OCI-LY7 (cell line): ENCODE measurements around the gene NCOA5. TPM values are rescaled to one million over a fixed set of nuclear protein-coding genes. Genes with fewer than 3 reads are reported as not detected.

Source experiments
- BruUV-seq: library from RNA; stranded (reverse); fragments of 400-500 nt; replicated peaks from 2 replicates; lab custom pipeline; 2021; lab: Mats Ljungman, UMichigan
- CTCF ChIA-PET: fragments of 300-600 bp; sonication (Branson Sonifier 250); formaldehyde crosslinking; loops from one replicate; lab custom pipeline; 2022; ENCODE audit warnings: antibody characterized with exemption; ENCODE audit not compliant: unreplicated experiment; lab: Charles Lee
- POLR2A ChIA-PET: fragments of 300-600 bp; sonication (Branson Sonifier 250); formaldehyde crosslinking; loops from one replicate; lab custom pipeline; 2022; ENCODE audit warnings: antibody characterized with exemption; lab: Charles Lee
- DNase-seq: peaks from one replicate; pipeline ENCODE4 v3.0.0-alpha.2; 2015; ENCODE audit warnings: low spot score
- H2AFZ ChIP-seq: fragments of 200-600 bp; sonication (generic), shearing (Covaris generic); 2 replicates; pipeline ENCODE4 v1.6.1; 2014; ENCODE audit warnings: mild to moderate bottlenecking, antibody characterized with exemption, low read length, moderate library complexity
- H3K27ac ChIP-seq: fragments of 200-600 bp; sonication (generic); 2 replicates; pipeline ENCODE4 v1.5.1; 2014; ENCODE audit warnings: mixed run types, low read depth, mild to moderate bottlenecking, moderate library complexity, low read length, inconsistent platforms; ENCODE audit not compliant: poor library complexity, severe bottlenecking
- H3K36me3 ChIP-seq: fragments of 200-600 bp; sonication (generic); 2 replicates; pipeline ENCODE4 v1.6.1; 2014; ENCODE audit warnings: mild to moderate bottlenecking, antibody characterized with exemption, low read length, moderate library complexity, mixed read lengths; ENCODE audit not compliant: insufficient read depth
- H3K4me1 ChIP-seq: fragments of 200-600 bp; sonication (generic); 2 replicates; pipeline ENCODE4 v1.5.1; 2014; ENCODE audit warnings: mild to moderate bottlenecking, low read length; ENCODE audit not compliant: insufficient read depth, poor library complexity, severe bottlenecking
- H3K4me2 ChIP-seq: fragments of 200-600 bp; sonication (generic); 2 replicates; pipeline ENCODE4 v1.6.1; 2014; ENCODE audit warnings: mild to moderate bottlenecking, low read length
- H3K4me3 ChIP-seq: fragments of 200-600 bp; sonication (generic); 2 replicates; pipeline ENCODE4 v1.5.1; 2014; ENCODE audit warnings: mild to moderate bottlenecking, low read depth, low read length; ENCODE audit not compliant: poor library complexity, severe bottlenecking
- H3K79me2 ChIP-seq: fragments of 200-600 bp; sonication (generic); 2 replicates; pipeline ENCODE4 v1.6.1; 2016; ENCODE audit warnings: low read depth, mild to moderate bottlenecking, low read length, moderate library complexity, mixed read lengths; ENCODE audit not compliant: insufficient read depth
- H3K9me2 ChIP-seq: fragments of 200-600 bp; sonication (generic); 2 replicates; pipeline ENCODE4 v1.6.1; 2016; ENCODE audit warnings: mild to moderate bottlenecking, low read length, mixed read lengths; ENCODE audit not compliant: insufficient read depth
- H3K9me3 ChIP-seq: fragments of 200-600 bp; sonication (generic); 2 replicates; pipeline ENCODE4 v1.6.1; 2014; ENCODE audit warnings: mild to moderate bottlenecking, mixed run types, low read length, mixed read lengths
- H4K20me1 ChIP-seq: fragments of 200-600 bp; sonication (generic); 2 replicates; pipeline ENCODE4 v1.6.1; 2014; ENCODE audit warnings: mild to moderate bottlenecking, antibody characterized with exemption, low read length, moderate library complexity, mixed read lengths; ENCODE audit not compliant: insufficient read depth
- CTCF ChIP-seq: fragments of 200-600 bp; sonication (generic); conservative IDR thresholded peaks from 2 replicates; pipeline ENCODE4 v1.5.1; 2014; ENCODE audit warnings: mild to moderate bottlenecking, antibody characterized with exemption, low read length, moderate library complexity, mixed read lengths
- EZH2phosphoT487 ChIP-seq: fragments of 200-600 bp; sonication (generic); IDR thresholded peaks from 2 replicates; pipeline ENCODE4 v1.6.1; 2018; ENCODE audit warnings: low read depth, borderline replicate concordance, mild to moderate bottlenecking, mixed run types, antibody characterized with exemption, low read length, moderate library complexity, mixed read lengths
- intact Hi-C: fragments of 100-400 bp; cut with micrococcal nuclease; formaldehyde crosslinking; loops from one replicate; pipeline ENCODE4 v1.10.0; 2022; ENCODE audit not compliant: unreplicated experiment
- total RNA-seq, 2 experiments: library from RNA; depleted of rRNA in 1 of 2; stranded (reverse); fragments of >200 nt in 1 of 2; shearing (Covaris generic) in 1 of 2; gene quantifications; 2 replicates each; pipeline ENCODE4 v1.2.3, GENCODE V29; 2014 to 2022

The NCOA5 gene
- total RNA-seq, 2 experiments from 2014 or later: 23.4 to 33.7 TPM

GRCh38 chr20:46049815-46050214 is 39.9 kb downstream of the NCOA5 start:
- Histone ChIP-seq H3K36me3 (no peaks in the 10 kb centered on the region), H3K4me1 (no peaks in the 10 kb centered on the region), H3K9me2 (no peaks in the 10 kb centered on the region), H3K4me3 (no peak overlapping the region), H3K9me3 (no peaks in the 10 kb centered on the region), H3K27ac (no peak overlapping the region), H3K79me2 (no peaks in the 10 kb centered on the region), H4K20me1 (no peaks in the 10 kb centered on the region), H2AFZ (no peak overlapping the region), H3K4me2 (no peak overlapping the region)
- ChIA-PET CTCF (no interaction called here), POLR2A (no interaction called here)
- TF ChIP-seq EZH2phosphoT487 (no peak), CTCF (no peak)
- DNase-seq: no peak
- intact Hi-C loops: no loop called here
- BruUV-seq: no TSS peak

- Histone ChIP-seq H3K4me2 (no peak overlapping the region), H3K4me3 (no peak overlapping the region), H3K9me2 (no peaks in the 10 kb centered on the region), H3K27ac (no peak overlapping the region), H3K4me1 (no peaks in the 10 kb centered on the region), H3K79me2 (no peaks in the 10 kb centered on the region), H2AFZ (no peak overlapping the region), H4K20me1 (no peaks in the 10 kb centered on the region), H3K36me3 (no peaks in the 10 kb centered on the region), H3K9me3 (no peaks in the 10 kb centered on the region)
- intact Hi-C loops: no loop called here
- no peak for DNase-seq
- ChIA-PET CTCF (no interaction called here), POLR2A (no interaction called here)
- BruUV-seq: no TSS peak
- TF ChIP-seq CTCF (no peak), EZH2phosphoT487 (no peak)
Observed at GRCh38 chr20:46049190-46049589, 40.6 kb downstream of the NCOA5 start.

GRCh38 chr20:46047821-46048220 is 41.9 kb downstream of the NCOA5 start:
- intact Hi-C loops: no loop called here
- no peak overlapping the region for H2AFZ ChIP-seq
- no peaks in the 10 kb centered on the region for H3K36me3 ChIP-seq
- no peak overlapping the region for H3K27ac ChIP-seq
- TF ChIP-seq EZH2phosphoT487: no peak
- BruUV-seq: no TSS peak
- H4K20me1 ChIP-seq: no peaks in the 10 kb centered on the region
- no peaks in the 10 kb centered on the region for H3K79me2 ChIP-seq
- no peak overlapping the region for H3K4me3 ChIP-seq
- no peaks in the 10 kb centered on the region for H3K9me3 ChIP-seq
- no peak overlapping the region for H3K4me2 ChIP-seq
- H3K4me1 ChIP-seq: no peaks in the 10 kb centered on the region
- CTCF ChIA-PET: no interaction called here
- DNase-seq: no peak
- POLR2A ChIA-PET: no interaction called here
- no peaks in the 10 kb centered on the region for H3K9me2 ChIP-seq
